ENCODE measurements around the gene GPX3. TPM values are rescaled to one million over a fixed set of nuclear protein-coding genes. Genes with fewer than 3 reads are reported as not detected.

Gene GPX3, protein sequence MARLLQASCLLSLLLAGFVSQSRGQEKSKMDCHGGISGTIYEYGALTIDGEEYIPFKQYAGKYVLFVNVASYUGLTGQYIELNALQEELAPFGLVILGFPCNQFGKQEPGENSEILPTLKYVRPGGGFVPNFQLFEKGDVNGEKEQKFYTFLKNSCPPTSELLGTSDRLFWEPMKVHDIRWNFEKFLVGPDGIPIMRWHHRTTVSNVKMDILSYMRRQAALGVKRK
- 17.7 TPM for polyA plus RNA-seq (2013, experiment 1 of 2)
- polyA plus RNA-seq (2013, experiment 2 of 2), result 16.6 TPM

DNA sequence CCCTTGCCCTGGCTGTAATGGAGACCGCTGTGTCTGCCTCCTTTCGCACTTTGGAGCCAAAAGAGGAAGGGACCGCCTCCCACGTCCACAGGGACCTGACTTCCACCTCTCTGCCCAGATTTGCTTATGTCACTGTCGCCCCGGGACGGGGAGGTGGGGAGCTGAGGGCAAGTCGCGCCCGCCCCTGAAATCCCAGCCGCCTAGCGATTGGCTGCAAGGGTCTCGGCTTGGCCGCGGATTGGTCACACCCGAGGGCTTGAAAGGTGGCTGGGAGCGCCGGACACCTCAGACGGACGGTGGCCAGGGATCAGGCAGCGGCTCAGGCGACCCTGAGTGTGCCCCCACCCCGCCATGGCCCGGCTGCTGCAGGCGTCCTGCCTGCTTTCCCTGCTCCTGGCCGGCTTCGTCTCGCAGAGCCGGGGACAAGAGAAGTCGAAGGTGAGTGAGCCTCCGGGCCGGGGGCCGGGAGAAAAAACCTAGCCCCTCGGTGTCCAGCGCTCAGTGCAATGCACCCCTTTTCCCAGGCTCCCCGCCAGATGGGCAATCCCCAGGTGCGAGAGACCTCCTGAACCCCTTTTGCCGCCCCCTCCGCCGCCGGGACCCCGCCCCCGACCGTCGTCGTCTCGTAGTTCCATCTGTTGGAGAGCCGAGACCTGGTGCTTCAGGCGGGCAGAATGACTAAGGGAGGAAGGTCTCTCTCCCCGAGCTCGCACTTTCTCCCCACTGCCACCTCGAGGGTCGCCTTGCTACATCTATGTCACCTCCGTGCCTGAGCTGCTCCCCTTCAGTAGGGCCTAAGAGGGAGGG, at the start of gene GPX3:
Gene GPX3, plus strand, starts transcription at position 288 of the 807 bp plus-strand sequence. Its CDS starts 64 bp downstream, at position 352.
- H4K91ac ChIP-seq (ENCODE audit: low read depth, low read length, poor library complexity), result no peak within 1 kb of the TSS
- H2BK120ac ChIP-seq (ENCODE audit: low read depth, low read length), result peak within 1 kb of the TSS; percentile 11
- no CpG with 5 or more reads among the region's 54 CpGs for WGBS, 2 donors (ENCODE audit: extremely low coverage in 2 of 2, insufficient read length in 2 of 2, insufficient replicate concordance in 1 of 2)
- H2AFZ ChIP-seq (ENCODE audit: low read length), result peak within 1 kb of the TSS; percentile 98
- no peak within 1 kb of the TSS for H3K14ac ChIP-seq (ENCODE audit: low read length)
- H2BK15ac ChIP-seq (ENCODE audit: low read length), result no peak within 1 kb of the TSS
- H3K36me3 ChIP-seq (replicated peaks in 1 of 2; ENCODE audit: control insufficient read depth in 2 of 2, insufficient read depth in 2 of 2, low read length in 2 of 2), result no peaks in the 10 kb centered on the region
- H3K27ac ChIP-seq (replicated peaks; ENCODE audit: low read length), result no peak within 1 kb of the TSS
- no peaks in the 10 kb centered on the region for H3K9me3 ChIP-seq (replicated peaks in 1 of 2; ENCODE audit: control insufficient read depth in 2 of 2, insufficient read depth in 1 of 2, low read depth in 1 of 2, low read length in 2 of 2)
- H3K4me3 ChIP-seq (ENCODE audit: low read length in 2 of 2), result peak within 1 kb of the TSS; percentile 50 to 83
- no peak within 1 kb of the TSS for H3K23ac ChIP-seq (ENCODE audit: low read depth, low read length, poor library complexity)
- peak; percentile 81 for DNase-seq (ENCODE audit: low spot score)
- peak within 1 kb of the TSS; percentile 83 for H3K9ac ChIP-seq (ENCODE audit: low read depth, low read length, poor library complexity)
- no peak within 1 kb of the TSS for H3K4ac ChIP-seq (ENCODE audit: low read length)
- peaks cover 0 to 2% of the 10 kb centered on the region in 2 donors for H3K4me1 ChIP-seq (ENCODE audit: control insufficient read depth in 2 of 2, insufficient read depth in 1 of 2, low read depth in 1 of 2, low read length in 2 of 2)
- peak within 1 kb of the TSS; percentile 61 for H3K18ac ChIP-seq (ENCODE audit: low read length)
- no peak within 1 kb of the TSS for H2BK5ac ChIP-seq (ENCODE audit: low read length)
- H3K79me1 ChIP-seq (ENCODE audit: low read depth, low read length), result no peaks in the 10 kb centered on the region
- H2AK5ac ChIP-seq (ENCODE audit: low read depth, low read length), result no peak within 1 kb of the TSS
- H3K27me3 ChIP-seq (ENCODE audit: control insufficient read depth in 3 of 3, insufficient read depth in 3 of 3, low read depth in 1 of 3, low read length in 3 of 3), result peaks cover 0 to 42% (median 0%) of the 10 kb centered on the region in 3 experiments
- no peak within 1 kb of the TSS for H4K8ac ChIP-seq (ENCODE audit: low read depth, low read length)
- H3K4me2 ChIP-seq (ENCODE audit: insufficient read depth, low read length, poor library complexity, severe bottlenecking), result peak within 1 kb of the TSS; percentile 82
- H2BK12ac ChIP-seq (ENCODE audit: low read length), result no peak within 1 kb of the TSS

DNA sequence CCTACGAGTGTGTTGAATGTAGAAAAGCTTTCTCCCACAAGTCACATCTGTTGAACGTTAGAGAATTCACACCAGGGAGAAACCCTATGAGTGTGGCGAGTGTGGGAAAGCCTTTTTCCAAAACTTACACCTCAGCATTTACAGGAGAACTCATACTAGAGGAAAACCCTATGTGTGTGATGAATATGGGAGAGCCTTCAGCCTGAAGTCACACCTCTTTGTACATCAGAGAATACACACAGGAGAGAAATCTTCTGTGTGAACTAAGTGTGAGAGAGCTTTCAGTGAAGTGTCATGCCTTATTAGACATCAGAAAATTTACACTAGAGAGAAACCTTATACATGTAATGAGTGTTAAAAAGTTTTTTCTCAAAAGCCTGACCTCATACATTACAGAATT, 41.8 kb upstream of the GPX3 start:
- no peak overlapping the region for H3K9ac ChIP-seq (ENCODE audit: low read depth, low read length, poor library complexity)
- DNase-seq (ENCODE audit: low spot score), result no peak
- H3K4me1 ChIP-seq (ENCODE audit: control insufficient read depth in 2 of 2, insufficient read depth in 1 of 2, low read depth in 1 of 2, low read length in 2 of 2), result no peaks in the 10 kb centered on the region
- no peaks in the 10 kb centered on the region for H3K36me3 ChIP-seq (replicated peaks in 1 of 2; ENCODE audit: control insufficient read depth in 2 of 2, insufficient read depth in 2 of 2, low read length in 2 of 2)
- no peak overlapping the region for H3K4me2 ChIP-seq (ENCODE audit: insufficient read depth, low read length, poor library complexity, severe bottlenecking)
- H3K23ac ChIP-seq (ENCODE audit: low read depth, low read length, poor library complexity), result no peak overlapping the region
- no peak overlapping the region for H2AK5ac ChIP-seq (ENCODE audit: low read depth, low read length)
- no peak overlapping the region for H3K27ac ChIP-seq (replicated peaks; ENCODE audit: low read length)
- H2BK15ac ChIP-seq (ENCODE audit: low read length), result no peak overlapping the region
- no peak overlapping the region for H2AFZ ChIP-seq (ENCODE audit: low read length)
- H3K4me3 ChIP-seq (ENCODE audit: low read length in 2 of 2), result no peak overlapping the region
- no peak overlapping the region for H3K18ac ChIP-seq (ENCODE audit: low read length)
- H2BK120ac ChIP-seq (ENCODE audit: low read depth, low read length), result no peak overlapping the region
- H2BK5ac ChIP-seq (ENCODE audit: low read length), result no peak overlapping the region
- no peak overlapping the region for H4K8ac ChIP-seq (ENCODE audit: low read depth, low read length)
- H3K79me1 ChIP-seq (ENCODE audit: low read depth, low read length), result no peaks in the 10 kb centered on the region
- H3K14ac ChIP-seq (ENCODE audit: low read length), result no peak overlapping the region
- no peak overlapping the region for H3K4ac ChIP-seq (ENCODE audit: low read length)
- H3K27me3 ChIP-seq (ENCODE audit: control insufficient read depth in 3 of 3, insufficient read depth in 3 of 3, low read depth in 1 of 3, low read length in 3 of 3), result no peaks in the 10 kb centered on the region
- peaks cover 0 to 2% of the 10 kb centered on the region in 2 donors for H3K9me3 ChIP-seq (replicated peaks in 1 of 2; ENCODE audit: control insufficient read depth in 2 of 2, insufficient read depth in 1 of 2, low read depth in 1 of 2, low read length in 2 of 2)
- no peak overlapping the region for H2BK12ac ChIP-seq (ENCODE audit: low read length)
- no CpG with 5 or more reads among the region's 3 CpGs for WGBS, 2 donors (ENCODE audit: extremely low coverage in 2 of 2, insufficient read length in 2 of 2, insufficient replicate concordance in 1 of 2)
- H4K91ac ChIP-seq (ENCODE audit: low read depth, low read length, poor library complexity), result no peak overlapping the region

DNA sequence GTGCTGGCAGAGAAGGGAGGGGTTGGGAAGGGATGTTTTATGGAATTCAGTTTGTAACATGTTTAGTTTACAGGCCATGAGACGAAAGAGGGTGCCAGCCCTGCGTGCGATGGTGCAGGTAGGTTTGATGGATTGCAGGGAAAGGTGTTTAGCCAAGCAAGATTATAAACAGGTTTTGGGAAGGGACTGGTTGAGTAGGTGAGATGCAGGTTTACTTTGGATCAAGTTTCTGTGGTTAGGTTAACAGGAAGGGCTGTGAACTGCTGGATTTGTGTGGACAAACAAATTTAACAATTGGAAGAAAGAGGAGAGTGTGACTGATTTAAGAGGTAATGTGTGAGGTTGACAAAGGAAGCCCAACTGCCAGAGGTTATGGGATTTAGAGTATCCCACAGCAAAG, 32.6 kb upstream of the GPX3 start:
- no peak overlapping the region for H3K4me2 ChIP-seq (ENCODE audit: insufficient read depth, low read length, poor library complexity, severe bottlenecking)
- H3K27ac ChIP-seq (replicated peaks; ENCODE audit: low read length), result no peak overlapping the region
- no peak overlapping the region for H3K23ac ChIP-seq (ENCODE audit: low read depth, low read length, poor library complexity)
- H4K91ac ChIP-seq (ENCODE audit: low read depth, low read length, poor library complexity), result no peak overlapping the region
- H3K9me3 ChIP-seq (replicated peaks in 1 of 2; ENCODE audit: control insufficient read depth in 2 of 2, insufficient read depth in 1 of 2, low read depth in 1 of 2, low read length in 2 of 2), result peaks cover 0 to 2% of the 10 kb centered on the region in 2 donors
- no peak overlapping the region for H3K18ac ChIP-seq (ENCODE audit: low read length)
- H3K9ac ChIP-seq (ENCODE audit: low read depth, low read length, poor library complexity), result no peak overlapping the region
- no peak overlapping the region for H4K8ac ChIP-seq (ENCODE audit: low read depth, low read length)
- H3K27me3 ChIP-seq (ENCODE audit: control insufficient read depth in 3 of 3, insufficient read depth in 3 of 3, low read depth in 1 of 3, low read length in 3 of 3), result peaks cover 0 to 5% (median 0%) of the 10 kb centered on the region in 3 experiments
- H2AFZ ChIP-seq (ENCODE audit: low read length), result no peak overlapping the region
- H2BK5ac ChIP-seq (ENCODE audit: low read length), result no peak overlapping the region
- H3K4me1 ChIP-seq (ENCODE audit: control insufficient read depth in 2 of 2, insufficient read depth in 1 of 2, low read depth in 1 of 2, low read length in 2 of 2), result no peaks in the 10 kb centered on the region
- no peak overlapping the region for H3K4me3 ChIP-seq (ENCODE audit: low read length in 2 of 2)
- WGBS, 2 donors (ENCODE audit: extremely low coverage in 2 of 2, insufficient read length in 2 of 2, insufficient replicate concordance in 1 of 2), result no CpG with 5 or more reads among the region's 3 CpGs
- no peaks in the 10 kb centered on the region for H3K36me3 ChIP-seq (replicated peaks in 1 of 2; ENCODE audit: control insufficient read depth in 2 of 2, insufficient read depth in 2 of 2, low read length in 2 of 2)
- H2BK120ac ChIP-seq (ENCODE audit: low read depth, low read length), result no peak overlapping the region
- H2BK12ac ChIP-seq (ENCODE audit: low read length), result no peak overlapping the region
- no peak for DNase-seq (ENCODE audit: low spot score)
- no peak overlapping the region for H2BK15ac ChIP-seq (ENCODE audit: low read length)
- no peak overlapping the region for H3K4ac ChIP-seq (ENCODE audit: low read length)
- no peak overlapping the region for H2AK5ac ChIP-seq (ENCODE audit: low read depth, low read length)
- no peaks in the 10 kb centered on the region for H3K79me1 ChIP-seq (ENCODE audit: low read depth, low read length)
- H3K14ac ChIP-seq (ENCODE audit: low read length), result no peak overlapping the region

DNA sequence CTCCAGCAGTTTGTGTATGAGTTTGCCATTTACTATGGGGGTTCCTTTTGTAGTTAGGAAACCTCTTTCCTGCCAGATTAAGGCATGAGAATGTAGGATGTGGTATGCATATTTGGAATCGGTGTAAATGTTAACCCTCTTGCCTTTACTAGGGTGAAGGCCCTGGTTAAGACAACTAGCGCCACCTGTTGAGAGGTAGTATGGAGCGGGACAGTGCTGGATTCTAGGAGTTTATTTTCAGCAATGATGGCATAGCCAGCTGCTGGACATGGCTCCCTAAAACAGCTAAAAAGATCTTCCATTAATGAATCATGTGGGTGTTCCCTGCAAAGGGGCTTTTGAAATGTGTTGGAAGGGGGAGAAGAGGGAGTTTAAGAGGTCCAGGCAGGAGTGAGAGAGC, 30.7 kb upstream of the GPX3 start:
- H3K36me3 ChIP-seq (replicated peaks in 1 of 2; ENCODE audit: control insufficient read depth in 2 of 2, insufficient read depth in 2 of 2, low read length in 2 of 2), result no peaks in the 10 kb centered on the region
- no CpG with 5 or more reads among the region's 3 CpGs for WGBS, 2 donors (ENCODE audit: extremely low coverage in 2 of 2, insufficient read length in 2 of 2, insufficient replicate concordance in 1 of 2)
- no peak for DNase-seq (ENCODE audit: low spot score)

More for the DNA sequence above, 30.7 kb upstream of the GPX3 start:
- H3K4me3 ChIP-seq (ENCODE audit: low read length in 2 of 2), result no peak overlapping the region
- H2BK15ac ChIP-seq (ENCODE audit: low read length), result no peak overlapping the region
- H3K14ac ChIP-seq (ENCODE audit: low read length), result no peak overlapping the region
- no peak overlapping the region for H3K27ac ChIP-seq (replicated peaks; ENCODE audit: low read length)
- H3K4me1 ChIP-seq (ENCODE audit: control insufficient read depth in 2 of 2, insufficient read depth in 1 of 2, low read depth in 1 of 2, low read length in 2 of 2), result no peaks in the 10 kb centered on the region
- no peak overlapping the region for H2BK5ac ChIP-seq (ENCODE audit: low read length)
- H3K4ac ChIP-seq (ENCODE audit: low read length), result no peak overlapping the region
- peaks cover 0 to 5% (median 0%) of the 10 kb centered on the region in 3 experiments for H3K27me3 ChIP-seq (ENCODE audit: control insufficient read depth in 3 of 3, insufficient read depth in 3 of 3, low read depth in 1 of 3, low read length in 3 of 3)
- no peak overlapping the region for H2BK12ac ChIP-seq (ENCODE audit: low read length)
- no peaks in the 10 kb centered on the region for H3K79me1 ChIP-seq (ENCODE audit: low read depth, low read length)
- H3K23ac ChIP-seq (ENCODE audit: low read depth, low read length, poor library complexity), result no peak overlapping the region
- H3K9me3 ChIP-seq (replicated peaks in 1 of 2; ENCODE audit: control insufficient read depth in 2 of 2, insufficient read depth in 1 of 2, low read depth in 1 of 2, low read length in 2 of 2), result peaks cover 0 to 5% of the 10 kb centered on the region in 2 donors
- H2AFZ ChIP-seq (ENCODE audit: low read length), result no peak overlapping the region
- no peak overlapping the region for H2BK120ac ChIP-seq (ENCODE audit: low read depth, low read length)
- H3K9ac ChIP-seq (ENCODE audit: low read depth, low read length, poor library complexity), result no peak overlapping the region
- H3K18ac ChIP-seq (ENCODE audit: low read length), result no peak overlapping the region
- H3K4me2 ChIP-seq (ENCODE audit: insufficient read depth, low read length, poor library complexity, severe bottlenecking), result no peak overlapping the region
- H4K8ac ChIP-seq (ENCODE audit: low read depth, low read length), result no peak overlapping the region
- H2AK5ac ChIP-seq (ENCODE audit: low read depth, low read length), result no peak overlapping the region
- no peak overlapping the region for H4K91ac ChIP-seq (ENCODE audit: low read depth, low read length, poor library complexity)
